Tongue (tissue), 2 donors: Measurements from ENCODE around the gene LRRN3. TPM values are rescaled to one million over a fixed set of nuclear protein-coding genes. Genes with fewer than 3 reads are reported as not detected.
A peak's percentile ranks its signal among the peaks of the same experiment; 100 is the strongest.

Source experiments
- DNase-seq: peaks from one replicate; pipeline ENCODE4 v3.0.0-alpha.2; 2015
- total RNA-seq: library from RNA; depleted of rRNA; stranded (reverse); fragments of >200 nt; gene quantifications from one replicate; pipeline ENCODE4 v1.2.3, GENCODE V29; 2014

Gene LRRN3
- total RNA-seq, 1 donor from 2014 or later, result 2.5 TPM

DNA sequence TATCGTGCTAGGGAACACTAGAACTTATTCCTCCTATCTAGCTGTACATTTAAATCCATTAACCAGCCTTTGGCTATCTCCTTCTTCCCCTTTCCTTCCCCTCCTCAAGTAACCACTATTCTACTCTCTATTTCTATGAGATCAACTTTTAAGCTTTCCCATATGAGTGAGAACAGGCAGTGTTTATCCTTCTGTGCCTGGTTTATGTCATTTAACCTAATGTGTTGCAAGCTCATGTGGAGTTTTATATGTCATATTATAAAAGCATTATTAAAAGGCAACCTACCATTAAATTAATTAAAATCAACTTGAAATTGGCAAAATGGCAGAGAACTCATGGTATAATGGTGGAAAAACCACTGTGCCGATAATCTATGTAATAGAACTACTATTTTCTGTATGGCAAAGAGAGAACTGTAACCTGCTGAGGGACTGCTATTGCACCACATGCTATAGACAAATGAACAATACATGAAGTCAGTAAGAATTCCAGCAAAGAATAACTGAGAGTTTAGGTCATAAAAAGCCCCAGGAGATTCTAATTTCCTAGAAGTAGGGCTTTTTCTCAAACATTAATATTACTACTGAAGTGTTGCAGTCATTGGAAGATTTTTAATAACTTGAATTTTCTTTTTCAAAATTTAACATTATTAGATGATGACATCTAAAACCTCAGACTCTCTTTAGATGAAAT lies 81.8 kb downstream of the LRRN3 start:
- peak; percentile 51 for DNase-seq

DNA sequence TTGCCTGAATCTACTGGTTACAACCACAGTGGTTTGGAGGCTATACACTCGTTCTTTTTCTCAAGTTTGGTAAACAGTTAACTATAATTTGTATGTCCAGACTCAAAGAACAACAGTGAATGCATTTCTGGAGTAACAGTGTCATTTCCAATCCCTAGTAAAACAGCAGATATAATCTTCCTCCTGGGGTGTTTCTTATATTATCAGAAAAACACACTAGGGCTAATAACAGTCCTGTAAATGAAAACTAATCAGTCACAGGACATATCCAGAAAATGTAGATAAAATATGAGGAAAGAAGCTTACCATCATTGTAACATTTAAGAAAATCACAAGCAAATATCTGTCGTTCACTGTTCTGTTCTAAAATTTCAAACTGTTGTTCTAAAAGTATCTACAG lies 82.6 kb downstream of the LRRN3 start:
- DNase-seq, result no peak

DNA sequence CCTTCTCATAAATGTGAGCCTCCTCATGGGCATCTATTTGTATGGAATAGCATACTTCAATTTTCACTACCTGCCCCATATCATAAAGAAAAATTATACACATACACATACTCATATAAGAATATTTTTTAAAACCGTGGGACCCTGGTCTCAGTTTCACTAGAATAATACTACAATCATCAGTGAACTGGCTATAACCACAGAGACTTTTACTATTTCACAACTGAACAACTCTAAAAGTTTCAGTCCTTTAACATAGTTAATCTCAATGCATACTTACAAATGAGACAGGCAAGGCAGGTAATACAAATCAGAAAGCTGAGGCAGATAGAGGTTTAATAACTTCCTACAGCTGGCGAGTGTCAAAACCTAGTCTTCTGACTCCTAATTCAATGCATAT lies 83.1 kb downstream of the LRRN3 start:
- no peak for DNase-seq

DNA sequence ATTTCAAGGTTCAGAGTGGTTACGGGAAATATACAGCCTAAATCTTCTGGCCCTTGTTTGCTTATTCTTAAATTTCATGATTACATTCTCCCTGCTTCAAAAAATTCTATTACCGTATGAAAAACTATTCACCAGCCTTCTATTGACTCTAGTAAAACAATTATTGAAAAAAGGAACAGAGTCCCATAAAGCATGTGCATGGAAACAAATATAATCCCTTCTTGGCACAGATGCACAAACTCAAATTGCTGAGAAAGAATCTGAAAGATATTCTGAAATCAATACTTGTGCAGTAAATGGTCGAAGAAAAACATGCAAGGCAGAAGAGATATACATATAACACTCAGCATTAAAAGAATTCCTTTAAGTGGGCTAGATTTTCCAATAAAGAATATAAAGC lies 83.6 kb downstream of the LRRN3 start:
- peak; percentile 32 for DNase-seq
